Progenitor cell of endocrine pancreas (in vitro differentiated cells): ENCODE measurements around the gene CDH23. TPM values are rescaled to one million over a fixed set of nuclear protein-coding genes. Genes with fewer than 3 reads are reported as not detected.

Source experiments
- DNase-seq: peaks from one replicate; pipeline ENCODE4 v3.0.0; 2021; ENCODE audit warnings: low spot score; ENCODE audit not compliant: unreplicated experiment
- H3K27ac Mint-ChIP-seq: 2 replicates; pipeline ENCODE4 v1.8.0; 2021; ENCODE audit warnings: mild to moderate bottlenecking, moderate library complexity, mixed read lengths
- H3K27me3 Mint-ChIP-seq: 2 replicates; pipeline ENCODE4 v1.8.0; 2021; ENCODE audit warnings: mixed read lengths
- H3K36me3 Mint-ChIP-seq: 2 replicates; pipeline ENCODE4 v1.8.0; 2022; ENCODE audit warnings: mixed read lengths; ENCODE audit not compliant: insufficient read depth
- H3K4me1 Mint-ChIP-seq: 2 replicates; pipeline ENCODE4 v1.8.0; 2021; ENCODE audit warnings: low read depth, mixed read lengths
- H3K4me3 Mint-ChIP-seq: 2 replicates; pipeline ENCODE4 v1.8.0; 2021; ENCODE audit warnings: low read depth, mild to moderate bottlenecking, moderate library complexity, mixed read lengths
- H3K9me3 Mint-ChIP-seq: 2 replicates; pipeline ENCODE4 v1.8.0; 2021; ENCODE audit warnings: low read depth, mixed read lengths
- CTCF ChIP-seq: fragments of 200-600 bp; sonication (generic); IDR thresholded peaks from one replicate; pipeline ENCODE4 v1.5.0; 2021; ENCODE audit warnings: antibody characterized with exemption, mild to moderate bottlenecking; ENCODE audit not compliant: unreplicated experiment
- total RNA-seq: library from RNA; stranded (reverse); gene quantifications from 2 replicates; pipeline ENCODE4 v1.2.1, GENCODE V29; 2021

Gene CDH23
- total RNA-seq, 1 donor from 2014 or later, result 0.43 TPM

GRCh38 chr10:71532878-71533277, 136.2 kb downstream of the CDH23 start:
- H3K4me3 Mint-ChIP-seq, result no peak overlapping the region
- no peak overlapping the region for H3K27ac Mint-ChIP-seq
- H3K4me1 Mint-ChIP-seq, result peaks cover 20% of the 10 kb centered on the region
- peaks cover 10% of the 10 kb centered on the region for H3K27me3 Mint-ChIP-seq
- no peaks in the 10 kb centered on the region for H3K36me3 Mint-ChIP-seq
- no peak for DNase-seq
- TF ChIP-seq CTCF, result no peak
- H3K9me3 Mint-ChIP-seq, result no peaks in the 10 kb centered on the region

- no peak for DNase-seq
- Mint-ChIP-seq H3K27me3 (peaks cover 10% of the 10 kb centered on the region), H3K4me1 (peaks cover 12% of the 10 kb centered on the region), H3K4me3 (no peak overlapping the region), H3K27ac (no peak overlapping the region), H3K9me3 (no peaks in the 10 kb centered on the region), H3K36me3 (no peaks in the 10 kb centered on the region)
- TF ChIP-seq CTCF, result no peak
Measured at GRCh38 chr10:71533936-71534335, 137.2 kb downstream of the CDH23 start.

- Mint-ChIP-seq H3K4me1 (peaks cover 6% of the 10 kb centered on the region), H3K9me3 (no peaks in the 10 kb centered on the region), H3K27ac (no peak overlapping the region), H3K27me3 (peaks cover 15% of the 10 kb centered on the region), H3K4me3 (no peak overlapping the region), H3K36me3 (no peaks in the 10 kb centered on the region)
- TF ChIP-seq CTCF, result no peak
- DNase-seq, result no peak
Measured at GRCh38 chr10:71534568-71535194, 138.0 kb downstream of the CDH23 start.

- no peak overlapping the region for H3K4me3 Mint-ChIP-seq
- no peaks in the 10 kb centered on the region for H3K36me3 Mint-ChIP-seq
- no peak for TF ChIP-seq CTCF
- peaks cover under 1% of the 10 kb centered on the region for H3K4me1 Mint-ChIP-seq
- no peak overlapping the region for H3K27ac Mint-ChIP-seq
- peaks cover 17% of the 10 kb centered on the region for H3K27me3 Mint-ChIP-seq
- H3K9me3 Mint-ChIP-seq, result no peaks in the 10 kb centered on the region
- DNase-seq, result no peak
Measured at GRCh38 chr10:71536332-71536731, 139.6 kb downstream of the CDH23 start.

- Mint-ChIP-seq H3K27ac (no peak overlapping the region), H3K27me3 (peaks cover 19% of the 10 kb centered on the region), H3K4me3 (no peak overlapping the region), H3K9me3 (no peaks in the 10 kb centered on the region), H3K36me3 (no peaks in the 10 kb centered on the region), H3K4me1 (peaks cover 2% of the 10 kb centered on the region)
- no peak for DNase-seq
- TF ChIP-seq CTCF, result no peak
Measured at GRCh38 chr10:71537125-71537524, 140.4 kb downstream of the CDH23 start.
